ENCODE measurements around the gene KIF21A. TPM values are rescaled to one million over a fixed set of nuclear protein-coding genes. Genes with fewer than 3 reads are reported as not detected.

KIF21A gene
- total RNA-seq, 1 experiment from 2014 or later: 29.1 TPM

GRCh38 chr12:39327510-39327909 lies 115.4 kb downstream of the KIF21A start (continued):
- TF ChIP-seq TCF7L2 (IDR thresholded peaks at IDR 0.05; ENCODE audit: borderline replicate concordance, extremely low read depth, insufficient read depth, insufficient read length) (no peak), SRF (IDR thresholded peaks at IDR 0.05; ENCODE audit: low read depth) (no peak), SIN3A (IDR thresholded peaks at IDR 0.05; ENCODE audit: low read depth) (no peak)

- no peaks in the 10 kb centered on the region for H4K20me1 ChIP-seq (ENCODE audit: insufficient read depth)
- ATAC-seq (no peak), DNase-seq (ENCODE audit: low read depth, low spot score) (no peak)
- H3K36me3 ChIP-seq (ENCODE audit: control insufficient read depth in 1 of 2, insufficient read depth in 2 of 2, low read length in 2 of 2): no peaks in the 10 kb centered on the region
- H3K9ac ChIP-seq (ENCODE audit: low read length): no peak overlapping the region
- no TSS peak for BruUV-seq (replicated peaks)
- H3K27me3 ChIP-seq (ENCODE audit: insufficient read depth, low read length): no peaks in the 10 kb centered on the region
- no peaks in the 10 kb centered on the region for H3K79me2 ChIP-seq (ENCODE audit: insufficient read depth, low read length)
- RAD21 ChIA-PET (ENCODE audit: low non-redundant PET in 1 of 2, low total read pairs in 2 of 2, uncharacterized antibody in 2 of 2, unreplicated experiment in 2 of 2): no interaction called here
- H3K4me2 ChIP-seq (ENCODE audit: low read length): no peak overlapping the region
- H3K9me3 ChIP-seq (ENCODE audit: control insufficient read depth in 1 of 2, insufficient read depth in 1 of 2, low read depth in 1 of 2, low read length in 2 of 2): no peaks in the 10 kb centered on the region
- POLR2A ChIA-PET: no interaction called here
- intact Hi-C loops (cut with micrococcal nuclease): loop anchor here (10.0 kb wide), 1 partner anchor 376 kb away; no protein-coding TSS in a partner anchor
- TF ChIP-seq, protein P1, sequence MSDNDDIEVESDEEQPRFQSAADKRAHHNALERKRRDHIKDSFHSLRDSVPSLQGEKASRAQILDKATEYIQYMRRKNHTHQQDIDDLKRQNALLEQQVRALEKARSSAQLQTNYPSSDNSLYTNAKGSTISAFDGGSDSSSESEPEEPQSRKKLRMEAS (IDR thresholded peaks at IDR 0.05): no peak
- TF ChIP-seq POLR2AphosphoS5 (IDR thresholded peaks at IDR 0.05; ENCODE audit: low read depth, low read length): no peak
- H3K27ac ChIP-seq (ENCODE audit: low read depth, low read length): no peak overlapping the region
- no peaks in the 10 kb centered on the region for H3K4me1 ChIP-seq (ENCODE audit: control insufficient read depth in 1 of 2, insufficient read depth in 2 of 2, low read length in 2 of 2)
- CTCF ChIA-PET: no interaction called here
- H3K4me3 ChIP-seq (replicated peaks in 1 of 2; ENCODE audit: low read depth in 1 of 2, low read length in 2 of 2): no peak overlapping the region
- H3K9me2 ChIP-seq (ENCODE audit: insufficient read depth): no peaks in the 10 kb centered on the region
- H2AFZ ChIP-seq (ENCODE audit: low read depth, low read length, poor library complexity, severe bottlenecking): no peak overlapping the region
Measured at GRCh38 chr12:39319180-39319579, 123.7 kb downstream of the KIF21A start.

- POLR2A ChIA-PET: no interaction called here
- CTCF ChIA-PET: no interaction called here
Measured at GRCh38 chr12:39314547-39314946, 128.4 kb downstream of the KIF21A start.

More at GRCh38 chr12:39314547-39314946, 128.4 kb downstream of the KIF21A start:
- Histone ChIP-seq H3K36me3 (ENCODE audit: control insufficient read depth in 1 of 2, insufficient read depth in 2 of 2, low read length in 2 of 2) (no peaks in the 10 kb centered on the region), H3K9me3 (ENCODE audit: control insufficient read depth in 1 of 2, insufficient read depth in 1 of 2, low read depth in 1 of 2, low read length in 2 of 2) (no peaks in the 10 kb centered on the region), H3K4me2 (ENCODE audit: low read length) (no peak overlapping the region), H4K20me1 (ENCODE audit: insufficient read depth) (no peaks in the 10 kb centered on the region), H3K4me3 (replicated peaks in 1 of 2; ENCODE audit: low read depth in 1 of 2, low read length in 2 of 2) (no peak overlapping the region), H3K4me1 (ENCODE audit: control insufficient read depth in 1 of 2, insufficient read depth in 2 of 2, low read length in 2 of 2) (no peaks in the 10 kb centered on the region), H3K9ac (ENCODE audit: low read length) (no peak overlapping the region), H3K27ac (ENCODE audit: low read depth, low read length) (no peak overlapping the region), H3K9me2 (ENCODE audit: insufficient read depth) (no peaks in the 10 kb centered on the region), H3K79me2 (ENCODE audit: insufficient read depth, low read length) (no peaks in the 10 kb centered on the region), H2AFZ (ENCODE audit: low read depth, low read length, poor library complexity, severe bottlenecking) (no peak overlapping the region), H3K27me3 (ENCODE audit: insufficient read depth, low read length) (no peaks in the 10 kb centered on the region)
- TF ChIP-seq CTCF (IDR thresholded peaks at IDR 0.05 in 2 of 3, conservative IDR thresholded peaks at IDR 0.05 in 1 of 3; ENCODE audit: borderline replicate concordance in 1 of 3, insufficient read depth in 1 of 3, low read depth in 2 of 3, low read length in 2 of 3): no peak
- TF ChIP-seq TCF7L2 (IDR thresholded peaks at IDR 0.05; ENCODE audit: borderline replicate concordance, extremely low read depth, insufficient read depth, insufficient read length): no peak
- no peak for TF ChIP-seq RAD21 (IDR thresholded peaks at IDR 0.05; ENCODE audit: low read depth)
- TF ChIP-seq, protein P2, sequence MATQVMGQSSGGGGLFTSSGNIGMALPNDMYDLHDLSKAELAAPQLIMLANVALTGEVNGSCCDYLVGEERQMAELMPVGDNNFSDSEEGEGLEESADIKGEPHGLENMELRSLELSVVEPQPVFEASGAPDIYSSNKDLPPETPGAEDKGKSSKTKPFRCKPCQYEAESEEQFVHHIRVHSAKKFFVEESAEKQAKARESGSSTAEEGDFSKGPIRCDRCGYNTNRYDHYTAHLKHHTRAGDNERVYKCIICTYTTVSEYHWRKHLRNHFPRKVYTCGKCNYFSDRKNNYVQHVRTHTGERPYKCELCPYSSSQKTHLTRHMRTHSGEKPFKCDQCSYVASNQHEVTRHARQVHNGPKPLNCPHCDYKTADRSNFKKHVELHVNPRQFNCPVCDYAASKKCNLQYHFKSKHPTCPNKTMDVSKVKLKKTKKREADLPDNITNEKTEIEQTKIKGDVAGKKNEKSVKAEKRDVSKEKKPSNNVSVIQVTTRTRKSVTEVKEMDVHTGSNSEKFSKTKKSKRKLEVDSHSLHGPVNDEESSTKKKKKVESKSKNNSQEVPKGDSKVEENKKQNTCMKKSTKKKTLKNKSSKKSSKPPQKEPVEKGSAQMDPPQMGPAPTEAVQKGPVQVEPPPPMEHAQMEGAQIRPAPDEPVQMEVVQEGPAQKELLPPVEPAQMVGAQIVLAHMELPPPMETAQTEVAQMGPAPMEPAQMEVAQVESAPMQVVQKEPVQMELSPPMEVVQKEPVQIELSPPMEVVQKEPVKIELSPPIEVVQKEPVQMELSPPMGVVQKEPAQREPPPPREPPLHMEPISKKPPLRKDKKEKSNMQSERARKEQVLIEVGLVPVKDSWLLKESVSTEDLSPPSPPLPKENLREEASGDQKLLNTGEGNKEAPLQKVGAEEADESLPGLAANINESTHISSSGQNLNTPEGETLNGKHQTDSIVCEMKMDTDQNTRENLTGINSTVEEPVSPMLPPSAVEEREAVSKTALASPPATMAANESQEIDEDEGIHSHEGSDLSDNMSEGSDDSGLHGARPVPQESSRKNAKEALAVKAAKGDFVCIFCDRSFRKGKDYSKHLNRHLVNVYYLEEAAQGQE (IDR thresholded peaks at IDR 0.05; ENCODE audit: low read depth): no peak
- intact Hi-C loops (cut with micrococcal nuclease): loop anchor here (10.0 kb wide), 1 partner anchor 380 kb away; no protein-coding TSS in a partner anchor
- no TSS peak for BruUV-seq (replicated peaks)
- DNase-seq (ENCODE audit: low read depth, low spot score): no peak
- RAD21 ChIA-PET (ENCODE audit: low non-redundant PET in 1 of 2, low total read pairs in 2 of 2, uncharacterized antibody in 2 of 2, unreplicated experiment in 2 of 2): no interaction called here
- ATAC-seq: no peak

Data from HCT116 (cell line).